Thyroid gland (tissue), 4 donors: ENCODE data around the gene CXCL5. TPM values are rescaled to one million over a fixed set of nuclear protein-coding genes. Genes with fewer than 3 reads are reported as not detected.
"Not testable (repeated sequence)": the region's sequence is repeated elsewhere in the genome, so short reads cannot be mapped to it uniquely, and the experiment has no call there.

ENCODE experiments used
- DNase-seq, 2 donors: peaks; one replicate each; pipeline ENCODE4 v3.0.0-alpha.2; 2019
- H3K27ac ChIP-seq, 3 donors: fragments of 200-600 bp; sonication (generic); 1 replicate in 2 of 3; 2 replicates in 1 of 3; pipeline ENCODE4 v1.5.1; 2016 to 2019; ENCODE audit warnings: mild to moderate bottlenecking in 1 of 3, moderate library complexity in 1 of 3
- H3K27me3 ChIP-seq: fragments of 200-600 bp; sonication (generic); one replicate; pipeline ENCODE4 v1.5.1; 2019
- H3K36me3 ChIP-seq, 2 donors: fragments of 200-600 bp; sonication (generic); one replicate each; pipeline ENCODE4 v1.5.1; 2016 to 2019
- H3K4me1 ChIP-seq, 2 donors: fragments of 200-600 bp; sonication (generic); one replicate each; pipeline ENCODE4 v1.5.1; 2017 to 2019
- H3K4me3 ChIP-seq, 3 donors: fragments of 200-600 bp; sonication (generic); replicated peaks in 1 of 3; 1 replicate in 2 of 3; 2 replicates in 1 of 3; pipeline ENCODE4 v1.5.1; 2016; ENCODE audit warnings: mild to moderate bottlenecking in 1 of 3
- H3K9me3 ChIP-seq: fragments of 200-600 bp; sonication (generic); one replicate; pipeline ENCODE4 v1.5.1; 2017
- POLR2A ChIP-seq, 2 donors: fragments of 450-650 bp; IDR thresholded peaks; one replicate each; pipeline ENCODE4 v1.6.1; 2017; ENCODE audit warnings: antibody characterized with exemption in 2 of 2, mild to moderate bottlenecking in 2 of 2, moderate library complexity in 1 of 2
- WGBS, 2 donors: methylation state at CpG; one replicate each; pipeline ENCODE4 v1.1.5; 2017; 5-methylcytosine and 5-hydroxymethylcytosine counted together
- intact Hi-C: fragments of 100-400 bp; cut with DNase I; formaldehyde crosslinking; loops from one replicate; pipeline ENCODE4 v1.15.1; 2023
- total RNA-seq, 4 donors: library from RNA; depleted of rRNA; stranded (reverse); fragments of >200 nt; gene quantifications; one replicate each; pipeline ENCODE4 v1.2.3, GENCODE V29; 2016
- TF ChIP-seq, protein P1 (sequence below), 6 experiments: fragments of 200-600 bp in 3 of 6; fragments of 450-650 bp in 3 of 6; sonication (generic) in 3 of 6; IDR thresholded peaks; one replicate each; pipeline ENCODE4 v1.5.1; 2016 to 2019; ENCODE audit warnings: antibody characterized with exemption in 6 of 6, mild to moderate bottlenecking in 2 of 6, inconsistent platforms in 1 of 6, moderate library complexity in 1 of 6

CXCL5 gene
- total RNA-seq, 4 donors from 2014 or later, result not detected

DNA sequence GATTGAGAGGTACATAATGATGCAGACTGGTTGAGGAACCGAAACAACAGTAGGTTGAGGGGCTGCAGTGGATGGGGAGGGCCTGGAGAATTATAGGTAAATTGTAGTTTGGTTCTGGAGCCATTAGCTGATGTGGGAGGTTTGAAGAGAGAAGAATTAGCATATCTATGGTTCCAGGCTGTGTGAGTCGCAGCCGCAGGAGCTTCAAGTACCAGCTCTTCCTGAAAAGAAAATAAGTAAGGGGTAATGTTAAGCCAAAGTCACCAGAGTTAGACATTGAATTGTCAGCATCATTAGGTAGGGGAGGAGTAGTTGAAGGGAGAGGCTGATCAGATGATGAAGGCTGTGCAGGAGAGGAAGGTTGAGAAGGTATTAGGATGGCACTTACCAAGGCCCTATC is 46.1 kb downstream of the CXCL5 start:
- Histone ChIP-seq H3K27ac (no peak overlapping the region), H3K36me3 (no peaks in the 10 kb centered on the region), H3K9me3 (no peaks in the 10 kb centered on the region), H3K4me1 (no peaks in the 10 kb centered on the region), H3K4me3 (no peak overlapping the region), H3K27me3 (no peaks in the 10 kb centered on the region)
- 88 to 89% methylated on average over 3 of the region's 3 CpGs for WGBS, 2 donors
- TF ChIP-seq, protein P1, sequence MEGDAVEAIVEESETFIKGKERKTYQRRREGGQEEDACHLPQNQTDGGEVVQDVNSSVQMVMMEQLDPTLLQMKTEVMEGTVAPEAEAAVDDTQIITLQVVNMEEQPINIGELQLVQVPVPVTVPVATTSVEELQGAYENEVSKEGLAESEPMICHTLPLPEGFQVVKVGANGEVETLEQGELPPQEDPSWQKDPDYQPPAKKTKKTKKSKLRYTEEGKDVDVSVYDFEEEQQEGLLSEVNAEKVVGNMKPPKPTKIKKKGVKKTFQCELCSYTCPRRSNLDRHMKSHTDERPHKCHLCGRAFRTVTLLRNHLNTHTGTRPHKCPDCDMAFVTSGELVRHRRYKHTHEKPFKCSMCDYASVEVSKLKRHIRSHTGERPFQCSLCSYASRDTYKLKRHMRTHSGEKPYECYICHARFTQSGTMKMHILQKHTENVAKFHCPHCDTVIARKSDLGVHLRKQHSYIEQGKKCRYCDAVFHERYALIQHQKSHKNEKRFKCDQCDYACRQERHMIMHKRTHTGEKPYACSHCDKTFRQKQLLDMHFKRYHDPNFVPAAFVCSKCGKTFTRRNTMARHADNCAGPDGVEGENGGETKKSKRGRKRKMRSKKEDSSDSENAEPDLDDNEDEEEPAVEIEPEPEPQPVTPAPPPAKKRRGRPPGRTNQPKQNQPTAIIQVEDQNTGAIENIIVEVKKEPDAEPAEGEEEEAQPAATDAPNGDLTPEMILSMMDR (IDR thresholded peaks at IDR 0.05), result no peak
- TF ChIP-seq POLR2A (IDR thresholded peaks at IDR 0.05), result no peak
- DNase-seq, result no peak
- intact Hi-C loops, result no loop called here

DNA sequence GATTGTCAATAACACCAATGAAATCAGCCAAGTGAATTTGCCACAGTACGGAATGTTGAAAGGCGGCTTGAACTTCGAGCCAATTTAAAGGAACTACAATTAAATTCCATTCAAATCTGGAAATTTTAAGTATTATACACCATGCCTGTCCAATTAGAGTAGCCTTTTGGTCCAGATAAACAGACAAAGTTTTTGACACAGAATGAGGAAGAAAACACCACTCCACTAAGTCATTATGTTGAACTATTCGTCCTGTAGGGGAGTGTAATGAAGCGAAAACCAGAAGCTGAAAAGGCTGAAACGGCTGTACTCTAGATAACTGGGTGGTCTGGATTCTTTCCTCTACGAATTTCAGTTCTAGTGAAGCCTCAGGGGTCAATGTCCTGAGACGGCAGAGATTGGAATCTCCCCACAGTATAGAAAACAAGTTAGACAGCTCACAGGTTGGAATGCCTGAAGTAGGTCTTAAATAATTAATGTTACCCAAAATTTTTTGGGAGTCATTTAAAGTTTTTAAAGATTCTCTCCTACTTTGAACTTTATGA is 48.0 kb downstream of the CXCL5 start:
- WGBS, 2 donors, result 55 to 62% methylated on average over 8 of the region's 8 CpGs
- H3K27ac ChIP-seq, intact Hi-C loops, H3K27me3 ChIP-seq, H3K4me1 ChIP-seq, H3K4me3 ChIP-seq, H3K9me3 ChIP-seq, H3K36me3 ChIP-seq, DNase-seq: not testable (repeated sequence)

DNA sequence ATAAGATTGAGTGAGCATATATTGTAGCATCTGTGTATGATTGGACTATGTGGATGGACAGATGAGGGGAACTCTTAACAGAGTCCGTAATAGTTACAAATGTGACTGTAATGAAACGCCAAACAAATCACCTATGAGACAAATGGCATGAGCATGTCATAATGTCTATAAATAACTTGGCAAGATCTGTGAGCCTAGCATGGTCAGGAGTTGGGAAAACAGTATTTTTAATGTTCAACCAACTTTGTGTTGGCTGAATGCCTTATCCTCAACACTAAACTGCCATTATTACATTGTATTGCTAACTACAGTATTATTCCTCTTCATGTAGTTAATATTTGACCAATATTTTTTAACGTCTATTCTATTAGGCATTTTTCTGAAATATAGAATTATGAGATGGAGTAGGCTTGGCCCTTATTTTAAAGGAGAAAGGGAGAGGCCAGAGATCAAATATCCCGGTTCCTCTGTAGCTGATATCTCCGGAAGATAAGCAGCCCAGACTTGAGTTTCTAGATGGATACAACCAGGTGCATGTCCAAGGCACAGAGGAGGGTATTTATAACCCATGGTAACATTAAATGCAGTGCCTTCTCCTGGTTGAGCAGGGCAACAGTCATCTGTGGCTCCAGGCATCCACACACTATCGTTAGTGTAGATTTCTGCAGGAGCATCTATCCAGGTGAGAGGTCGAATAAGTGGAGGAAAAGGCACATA is 49.3 kb downstream of the CXCL5 start:
- no peak overlapping the region for H3K27ac ChIP-seq
- TF ChIP-seq, protein P1 (IDR thresholded peaks at IDR 0.05), result no peak
- peaks cover under 1 to 6% of the 10 kb centered on the region in 2 donors for H3K4me1 ChIP-seq
- no peak overlapping the region for H3K4me3 ChIP-seq
- intact Hi-C loops, result no loop called here
- WGBS, 2 donors, result 87 to 94% methylated on average over 7 of the region's 7 CpGs
- H3K27me3 ChIP-seq, result no peaks in the 10 kb centered on the region
- DNase-seq, result no peak
- no peaks in the 10 kb centered on the region for H3K9me3 ChIP-seq
- no peaks in the 10 kb centered on the region for H3K36me3 ChIP-seq

DNA sequence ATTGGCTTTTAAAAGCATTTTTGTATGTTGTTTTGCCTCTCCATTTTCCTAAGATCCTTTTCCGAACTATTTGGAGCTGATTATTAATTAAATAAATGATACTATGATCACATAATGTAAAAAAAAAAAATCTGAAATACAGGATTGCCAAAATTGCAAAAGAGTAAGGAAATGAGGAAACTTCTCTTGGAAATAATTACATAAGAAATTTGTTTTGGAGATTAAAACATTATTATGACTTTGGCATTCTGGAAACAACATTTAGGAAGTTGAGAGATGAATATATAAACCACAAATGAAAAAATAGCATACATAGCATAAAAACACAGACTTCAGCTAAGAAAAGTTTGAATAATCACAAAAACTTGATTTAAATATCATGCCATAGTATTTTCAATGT is 50.2 kb downstream of the CXCL5 start:
- no peak overlapping the region for H3K4me3 ChIP-seq
- no peaks in the 10 kb centered on the region for H3K27me3 ChIP-seq
- intact Hi-C loops, result no loop called here
- H3K27ac ChIP-seq, result no peak overlapping the region
- WGBS, 2 donors, result 75 to 87% methylated on average over 1 of the region's 1 CpG
- DNase-seq, result no peak
- no peaks in the 10 kb centered on the region for H3K36me3 ChIP-seq
- peaks cover 5 to 9% of the 10 kb centered on the region in 2 donors for H3K4me1 ChIP-seq
- TF ChIP-seq POLR2A (IDR thresholded peaks at IDR 0.05), result no peak
- TF ChIP-seq, protein P1 (IDR thresholded peaks at IDR 0.05), result no peak
- no peaks in the 10 kb centered on the region for H3K9me3 ChIP-seq

DNA sequence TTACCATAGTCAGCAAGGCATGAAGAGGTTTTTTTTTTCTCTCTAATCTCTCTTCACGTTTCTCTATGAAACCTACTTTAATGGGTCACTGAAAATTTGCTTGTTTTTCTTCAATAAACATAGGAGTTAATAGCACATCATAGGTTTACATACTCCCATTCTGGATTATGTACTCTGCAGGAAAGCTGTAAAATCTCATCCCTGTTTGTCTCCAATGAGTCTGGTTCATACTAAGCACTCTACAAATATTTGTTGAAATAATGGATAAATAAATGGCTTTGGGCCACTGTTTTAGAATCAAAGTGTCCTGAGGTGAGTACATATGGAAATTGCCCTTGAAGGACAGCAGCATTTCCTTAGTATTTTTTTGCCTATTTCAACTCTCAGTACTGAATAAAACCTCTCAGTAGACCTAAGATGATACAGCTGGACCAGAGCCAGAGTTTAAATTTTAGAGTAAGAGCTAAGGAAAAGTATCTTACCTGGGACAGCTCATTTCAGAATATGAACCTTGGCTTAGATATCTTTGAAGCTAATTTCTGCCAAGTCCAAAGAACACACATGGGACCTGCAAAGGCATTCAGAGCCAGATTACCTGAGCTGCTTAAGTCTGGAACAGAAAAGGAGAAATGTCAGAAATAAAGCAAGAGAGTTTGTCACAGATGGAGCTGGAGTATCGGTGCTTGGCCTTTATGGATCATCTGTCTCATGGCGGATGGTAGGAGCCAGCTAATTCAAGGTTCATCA is 51.1 kb downstream of the CXCL5 start:
- TF ChIP-seq POLR2A (IDR thresholded peaks at IDR 0.05), result no peak
- TF ChIP-seq, protein P1 (IDR thresholded peaks at IDR 0.05), result no peak
- H3K36me3 ChIP-seq, result no peaks in the 10 kb centered on the region
- intact Hi-C loops, result no loop called here
- DNase-seq, result no peak
- peaks cover 5 to 9% of the 10 kb centered on the region in 2 donors for H3K4me1 ChIP-seq
- no peaks in the 10 kb centered on the region for H3K9me3 ChIP-seq
- H3K27me3 ChIP-seq, result peaks cover 3% of the 10 kb centered on the region
- no peak overlapping the region for H3K27ac ChIP-seq
- H3K4me3 ChIP-seq, result no peak overlapping the region
- WGBS, 2 donors, result 74 to 77% methylated on average over 3 of the region's 3 CpGs
